Calu3 (cell line): ENCODE measurements around the gene TGFBR2. TPM values are rescaled to one million over a fixed set of nuclear protein-coding genes. Genes with fewer than 3 reads are reported as not detected.
"Not testable (repeated sequence)": the region's sequence is repeated elsewhere in the genome, so short reads cannot be mapped to it uniquely, and the experiment has no call there.

Source experiments
- BruUV-seq: library from RNA; stranded (reverse); fragments of 400-500 nt; replicated peaks from 2 replicates; lab custom pipeline; 2021; lab: Mats Ljungman, UMichigan
- CTCF ChIA-PET: fragments of 300-600 bp; sonication (Branson Sonifier 250); formaldehyde crosslinking; loops from one replicate; lab custom pipeline; 2022; ENCODE audit warnings: antibody characterized with exemption; lab: Charles Lee
- DNase-seq: peaks from one replicate; pipeline ENCODE4 v3.0.0; 2022
- H3K27ac Mint-ChIP-seq: one replicate; pipeline ENCODE4 v1.8.0; 2022; ENCODE audit warnings: mixed read lengths; ENCODE audit not compliant: unreplicated experiment
- H3K27me3 Mint-ChIP-seq: one replicate; pipeline ENCODE4 v1.8.0; 2022; ENCODE audit warnings: mixed read lengths; ENCODE audit not compliant: unreplicated experiment
- H3K36me3 Mint-ChIP-seq: one replicate; pipeline ENCODE4 v1.8.0; 2022; ENCODE audit warnings: mild to moderate bottlenecking, moderate library complexity, mixed read lengths; ENCODE audit not compliant: insufficient read depth, unreplicated experiment
- H3K4me1 Mint-ChIP-seq: one replicate; pipeline ENCODE4 v1.8.0; 2022; ENCODE audit warnings: mild to moderate bottlenecking, low read depth, mixed read lengths; ENCODE audit not compliant: unreplicated experiment
- H3K4me3 Mint-ChIP-seq: one replicate; pipeline ENCODE4 v1.8.0; 2022; ENCODE audit warnings: mild to moderate bottlenecking, low read depth, moderate library complexity, mixed read lengths; ENCODE audit not compliant: unreplicated experiment
- H3K9me3 Mint-ChIP-seq: one replicate; pipeline ENCODE4 v1.8.0; 2022; ENCODE audit warnings: low read depth, mixed read lengths; ENCODE audit not compliant: unreplicated experiment
- CTCF ChIP-seq: fragments of 200-600 bp; IDR thresholded peaks from one replicate; pipeline ENCODE4 v1.8.0; 2022; ENCODE audit warnings: antibody characterized with exemption; ENCODE audit not compliant: unreplicated experiment
- intact Hi-C: fragments of 100-400 bp; cut with micrococcal nuclease; formaldehyde crosslinking; loops from one replicate; pipeline ENCODE4 v1.10.0; 2022; ENCODE audit not compliant: unreplicated experiment
- total RNA-seq: library from RNA; stranded (reverse); gene quantifications from 2 replicates; pipeline ENCODE4 v1.2.3, GENCODE V29; 2022

The TGFBR2 gene
- total RNA-seq, 1 experiment from 2014 or later, result 105 TPM

GRCh38 chr3:30622047-30622545 lies 15.7 kb downstream of the TGFBR2 start:
- intact Hi-C loops, result no loop called here
- no peak overlapping the region for H3K27ac Mint-ChIP-seq
- peaks cover 44% of the 10 kb centered on the region for H3K36me3 Mint-ChIP-seq

GRCh38 chr3:30622790-30623189 lies 16.4 kb downstream of the TGFBR2 start:
- no peak overlapping the region for H3K4me3 Mint-ChIP-seq
- BruUV-seq, result no TSS peak
- no peak for DNase-seq
- no peaks in the 10 kb centered on the region for H3K27me3 Mint-ChIP-seq
- peaks cover 43% of the 10 kb centered on the region for H3K36me3 Mint-ChIP-seq
- no peak overlapping the region for H3K27ac Mint-ChIP-seq
- H3K9me3 Mint-ChIP-seq, result no peaks in the 10 kb centered on the region
- CTCF ChIA-PET, result interaction anchor here (0.7 to 0.9 kb wide), 2 partner anchors 11 to 71 kb away, joined by 11 to 14 read pairs; no protein-coding TSS in a partner anchor
- peaks cover 40% of the 10 kb centered on the region for H3K4me1 Mint-ChIP-seq
- intact Hi-C loops, result no loop called here
- no peak for TF ChIP-seq CTCF

More at GRCh38 chr3:30622047-30622545, 15.7 kb downstream of the TGFBR2 start:
- Mint-ChIP-seq H3K4me1 (peaks cover 47% of the 10 kb centered on the region), H3K4me3 (no peak overlapping the region), H3K9me3 (no peaks in the 10 kb centered on the region), H3K27me3 (no peaks in the 10 kb centered on the region)
- CTCF ChIA-PET, result no interaction called here
- no peak for DNase-seq
- no peak for TF ChIP-seq CTCF
- no TSS peak for BruUV-seq

- H3K27ac Mint-ChIP-seq, result no peak overlapping the region
- no peaks in the 10 kb centered on the region for H3K27me3 Mint-ChIP-seq
- intact Hi-C loops, result no loop called here
- CTCF ChIA-PET, result interaction anchor here (0.7 to 0.9 kb wide), 2 partner anchors 12 to 72 kb away, joined by 11 to 14 read pairs; no protein-coding TSS in a partner anchor
- TF ChIP-seq CTCF, result no peak
- no peak overlapping the region for H3K4me3 Mint-ChIP-seq
- no TSS peak for BruUV-seq
- peaks cover 36% of the 10 kb centered on the region for H3K4me1 Mint-ChIP-seq
- peaks cover 37% of the 10 kb centered on the region for H3K36me3 Mint-ChIP-seq
- no peaks in the 10 kb centered on the region for H3K9me3 Mint-ChIP-seq
- DNase-seq, result no peak
Observed at GRCh38 chr3:30623351-30623750, 16.9 kb downstream of the TGFBR2 start.

GRCh38 chr3:30624480-30624879 lies 18.1 kb downstream of the TGFBR2 start:
- H3K9me3 Mint-ChIP-seq, BruUV-seq, H3K27me3 Mint-ChIP-seq, H3K4me3 Mint-ChIP-seq, DNase-seq, H3K27ac Mint-ChIP-seq, intact Hi-C loops: not testable (repeated sequence)
- CTCF ChIA-PET, result interaction anchor here (0.7 kb wide), 1 partner anchor 69 kb away, joined by 3 read pairs; no protein-coding TSS in a partner anchor
- H3K4me1 Mint-ChIP-seq, result peaks cover 42% of the 10 kb centered on the region
- peaks cover 38% of the 10 kb centered on the region for H3K36me3 Mint-ChIP-seq
